PFSK-1 (cell line): ENCODE measurements around the gene HTT.

ENCODE experiments used
- REST ChIP-seq, 2 experiments: IDR thresholded peaks; 2 replicates each; pipeline versions ENCODE4 v1.6.1 to v1.8.0; 2011 to 2012; ENCODE audit warnings: low read depth in 2 of 2, low read length in 2 of 2, control low read depth in 1 of 2, inconsistent platforms in 1 of 2, mild to moderate bottlenecking in 1 of 2, moderate library complexity in 1 of 2; ENCODE audit not compliant: insufficient read depth in 1 of 2
- TAF1 ChIP-seq: IDR thresholded peaks from 2 replicates; pipeline ENCODE4 v1.6.1; 2012; ENCODE audit warnings: low read length, control low read depth, borderline replicate concordance; ENCODE audit not compliant: insufficient read depth

DNA sequence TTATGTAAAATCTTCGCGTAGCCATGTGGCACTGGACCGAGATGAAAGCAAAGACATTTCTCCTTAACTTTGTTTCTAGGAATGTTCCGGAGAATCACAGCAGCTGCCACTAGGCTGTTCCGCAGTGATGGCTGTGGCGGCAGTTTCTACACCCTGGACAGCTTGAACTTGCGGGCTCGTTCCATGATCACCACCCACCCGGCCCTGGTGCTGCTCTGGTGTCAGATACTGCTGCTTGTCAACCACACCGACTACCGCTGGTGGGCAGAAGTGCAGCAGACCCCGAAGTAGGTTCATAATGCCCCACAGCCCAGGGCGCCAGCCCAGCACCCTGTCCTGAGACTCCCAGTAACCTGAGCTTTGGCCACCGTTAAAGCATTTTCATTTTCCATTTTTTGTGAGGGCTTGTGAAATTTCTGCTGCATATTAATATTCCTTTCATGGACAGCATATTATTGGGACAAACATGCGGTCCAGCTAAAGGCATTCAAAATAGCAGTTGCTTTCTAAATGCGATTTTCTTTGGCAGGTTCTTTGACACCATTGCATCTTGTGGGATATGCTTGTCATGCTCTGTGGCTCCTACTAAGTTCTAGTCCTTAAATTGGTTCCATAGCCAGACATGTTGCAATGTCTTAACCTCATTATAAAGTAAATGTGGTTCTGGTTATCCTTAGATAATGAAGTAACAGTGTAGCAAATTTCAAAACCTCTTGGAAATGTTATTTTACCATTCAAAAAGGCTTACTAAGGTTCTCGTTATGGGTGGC is 125.4 kb downstream of the HTT start:
- no peak for TF ChIP-seq TAF1
- no peak for TF ChIP-seq REST (IDR thresholded peaks at IDR 0.05; ENCODE audit: insufficient read depth in 1 of 2, low read depth in 2 of 2, low read length in 2 of 2)
